Brain microvascular endothelial cell (primary cell): Measurements from ENCODE around the gene YPEL1.

Experiments
- DNase-seq: peaks from one replicate; pipeline ENCODE4 v3.0.0-alpha.2; 2020
- H3K27ac ChIP-seq: fragments of 250-450 bp; sonication (Bioruptor Pico); 2 replicates; pipeline ENCODE4 v1.5.1; 2020; ENCODE audit warnings: mild to moderate bottlenecking, moderate library complexity
- H3K27me3 ChIP-seq: fragments of 250-450 bp; sonication (Bioruptor Pico); replicated peaks from 2 replicates; pipeline ENCODE4 v1.5.1; 2020; ENCODE audit warnings: mild to moderate bottlenecking
- H3K36me3 ChIP-seq: fragments of 250-450 bp; sonication (Bioruptor Pico); replicated peaks from 2 replicates; pipeline ENCODE4 v1.5.1; 2020; ENCODE audit warnings: mild to moderate bottlenecking
- H3K4me3 ChIP-seq: 2 replicates; pipeline ENCODE4 v1.5.1; 2011; ENCODE audit warnings: low read depth, mild to moderate bottlenecking, control low read depth, low read length, moderate library complexity
- CTCF ChIP-seq: IDR thresholded peaks from 2 replicates; pipeline ENCODE4 v1.5.1; 2011; ENCODE audit warnings: low read depth, mild to moderate bottlenecking, moderate library complexity, low read length, control low read depth, inconsistent platforms; ENCODE audit errors: missing control alignments
- in situ Hi-C: cut with HindIII; loops from 2 replicates; pipeline ENCODE4 v1.10.0; 2017; ENCODE audit warnings: low sequenced_read_pairs, low pct_ligation_motif_present

YPEL1 gene

GRCh38 chr22:21665047-21665851, 70.3 kb downstream of the YPEL1 start:
- Histone ChIP-seq H3K4me3 (peak overlapping the region; percentile 96), H3K36me3 (peaks cover 3% of the 10 kb centered on the region), H3K27me3 (peaks cover 5% of the 10 kb centered on the region), H3K27ac (peak overlapping the region; percentile 83)
- no peak for TF ChIP-seq CTCF
- in situ Hi-C loops, result no loop called here
- no peak for DNase-seq

- no peak for DNase-seq
- in situ Hi-C loops, result no loop called here
- no peaks in the 10 kb centered on the region for H3K36me3 ChIP-seq
Measured at GRCh38 chr22:21663738-21664137, 71.9 kb downstream of the YPEL1 start.

DNA sequence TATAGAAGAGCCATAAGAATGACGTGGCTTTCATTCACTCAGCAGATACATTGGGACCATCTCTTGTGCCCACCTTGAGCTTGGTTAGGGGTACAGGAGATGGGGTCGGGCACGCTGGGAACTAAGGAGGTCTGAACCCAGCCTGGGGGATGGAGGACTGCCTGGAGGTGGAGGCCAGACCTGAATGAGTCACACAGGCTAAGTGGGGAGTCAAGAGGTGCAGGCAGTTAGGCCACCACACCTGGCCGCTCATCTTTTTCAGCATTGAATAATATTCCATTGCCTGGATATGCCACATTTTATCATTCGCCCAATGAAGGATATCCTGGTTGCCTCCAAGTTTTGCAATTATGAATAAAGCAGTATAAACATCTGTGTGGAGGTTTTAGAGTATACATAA, 73.6 kb downstream of the YPEL1 start:
- in situ Hi-C loops, result no loop called here
- no peak for TF ChIP-seq CTCF
- DNase-seq, result no peak

More at GRCh38 chr22:21663738-21664137, 71.9 kb downstream of the YPEL1 start:
- peaks cover 5% of the 10 kb centered on the region for H3K27me3 ChIP-seq
- no peak for TF ChIP-seq CTCF
- no peak overlapping the region for H3K27ac ChIP-seq
- no peak overlapping the region for H3K4me3 ChIP-seq

DNA sequence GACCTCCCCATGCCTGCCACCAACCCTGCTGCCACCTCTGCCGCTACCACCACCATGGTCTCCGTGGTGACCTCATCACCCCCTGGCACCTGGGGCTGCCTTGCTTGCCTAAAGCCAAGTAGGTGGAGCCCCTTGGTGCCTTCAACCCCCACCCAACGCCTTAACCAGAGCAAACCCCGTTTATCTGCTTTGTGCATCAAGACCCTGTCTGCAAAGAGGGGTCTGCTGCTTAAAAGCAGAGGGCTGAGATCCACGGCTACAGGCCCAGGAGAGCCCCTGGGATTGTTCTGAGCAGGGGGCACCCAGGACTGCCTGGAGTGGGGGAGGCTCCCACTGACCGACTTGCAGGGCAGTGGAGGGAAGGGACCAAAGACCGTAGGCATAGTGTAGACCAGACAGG, 74.7 kb downstream of the YPEL1 start:
- no peak for DNase-seq
- TF ChIP-seq CTCF, result no peak
- H3K4me3 ChIP-seq, result no peak overlapping the region
- H3K36me3 ChIP-seq, result no peaks in the 10 kb centered on the region
- no peak overlapping the region for H3K27ac ChIP-seq
- in situ Hi-C loops, result no loop called here
- peaks cover 5% of the 10 kb centered on the region for H3K27me3 ChIP-seq

More for the DNA sequence above, 73.6 kb downstream of the YPEL1 start:
- no peaks in the 10 kb centered on the region for H3K36me3 ChIP-seq
- H3K27ac ChIP-seq, result no peak overlapping the region
- no peak overlapping the region for H3K4me3 ChIP-seq
- peaks cover 5% of the 10 kb centered on the region for H3K27me3 ChIP-seq

- DNase-seq, result no peak
- in situ Hi-C loops, result no loop called here
- no peak overlapping the region for H3K4me3 ChIP-seq
- no peak for TF ChIP-seq CTCF
- H3K27me3 ChIP-seq, result peaks cover 5% of the 10 kb centered on the region
- H3K27ac ChIP-seq, result no peak overlapping the region
- H3K36me3 ChIP-seq, result peaks cover 2% of the 10 kb centered on the region
Measured at GRCh38 chr22:21659864-21660525, 75.6 kb downstream of the YPEL1 start.
